GM19455 (cell line): ENCODE results near the gene ENDOG.
"Not testable (repeated sequence)": the region's sequence is repeated elsewhere in the genome, so short reads cannot be mapped to it uniquely, and the experiment has no call there.

Experiments
- ATAC-seq: cut with Tn5 transposase; IDR thresholded peaks from one replicate; pipeline ENCODE4 v1.9.1; 2021; ENCODE audit not compliant: unreplicated experiment

Gene ENDOG

DNA sequence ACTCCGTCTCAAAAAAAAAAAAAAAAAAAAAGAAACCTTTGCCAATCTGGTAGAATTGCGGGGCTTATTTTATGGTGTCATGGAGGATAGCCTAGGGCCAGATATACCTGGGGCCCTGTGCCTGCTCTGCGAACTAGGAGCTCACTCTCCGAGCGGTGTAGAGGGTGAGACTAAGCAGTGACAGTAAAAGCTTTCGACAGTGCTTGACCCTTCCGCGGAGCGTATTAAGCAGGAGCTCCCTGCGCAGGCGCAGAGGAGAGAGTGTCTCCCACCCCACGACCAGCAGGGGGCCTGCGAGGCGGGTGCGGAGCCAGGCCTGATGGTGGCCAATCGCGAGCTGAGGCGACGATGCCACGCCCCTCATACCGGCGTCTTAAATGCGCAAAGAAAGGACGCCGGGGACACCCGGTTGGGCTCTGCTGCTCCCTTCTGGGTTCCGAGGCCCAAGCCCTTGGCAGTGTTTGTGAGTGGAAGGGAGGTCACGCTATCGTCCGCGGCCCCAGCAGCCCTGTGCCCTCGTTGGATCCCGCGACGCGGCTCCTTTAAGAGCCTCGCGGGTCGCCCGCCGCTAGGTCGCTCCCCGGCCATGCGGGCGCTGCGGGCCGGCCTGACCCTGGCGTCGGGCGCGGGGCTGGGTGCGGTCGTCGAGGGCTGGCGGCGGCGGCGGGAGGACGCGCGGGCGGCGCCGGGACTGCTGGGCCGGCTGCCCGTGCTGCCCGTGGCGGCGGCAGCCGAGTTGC is at the start of gene ENDOG:
Gene ENDOG, plus strand, starts transcription at position 402 of the 740 bp plus-strand sequence. Its CDS starts 185 bp downstream, at position 587.
- ATAC-seq = peak; percentile 87

DNA sequence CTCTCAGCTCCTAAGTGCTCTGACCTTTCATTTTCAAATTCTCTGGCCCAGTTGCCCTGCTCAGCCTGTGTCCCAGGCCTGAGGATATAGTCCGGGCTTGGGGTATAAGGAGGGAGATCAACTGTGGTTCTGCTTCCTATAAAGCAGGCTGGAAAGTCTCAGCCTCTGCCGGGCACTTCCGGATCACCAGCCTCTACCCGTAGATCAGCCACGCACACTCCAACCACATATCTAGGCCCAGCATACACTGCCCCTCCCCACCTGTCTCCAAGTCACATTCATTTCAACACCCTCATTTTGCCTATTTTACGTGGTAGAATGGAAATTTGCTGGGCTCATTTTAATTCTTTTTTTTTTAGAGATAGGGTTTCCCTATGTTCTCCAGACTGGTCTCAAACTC is 49.7 kb upstream of the ENDOG start:
- ATAC-seq = no peak

DNA sequence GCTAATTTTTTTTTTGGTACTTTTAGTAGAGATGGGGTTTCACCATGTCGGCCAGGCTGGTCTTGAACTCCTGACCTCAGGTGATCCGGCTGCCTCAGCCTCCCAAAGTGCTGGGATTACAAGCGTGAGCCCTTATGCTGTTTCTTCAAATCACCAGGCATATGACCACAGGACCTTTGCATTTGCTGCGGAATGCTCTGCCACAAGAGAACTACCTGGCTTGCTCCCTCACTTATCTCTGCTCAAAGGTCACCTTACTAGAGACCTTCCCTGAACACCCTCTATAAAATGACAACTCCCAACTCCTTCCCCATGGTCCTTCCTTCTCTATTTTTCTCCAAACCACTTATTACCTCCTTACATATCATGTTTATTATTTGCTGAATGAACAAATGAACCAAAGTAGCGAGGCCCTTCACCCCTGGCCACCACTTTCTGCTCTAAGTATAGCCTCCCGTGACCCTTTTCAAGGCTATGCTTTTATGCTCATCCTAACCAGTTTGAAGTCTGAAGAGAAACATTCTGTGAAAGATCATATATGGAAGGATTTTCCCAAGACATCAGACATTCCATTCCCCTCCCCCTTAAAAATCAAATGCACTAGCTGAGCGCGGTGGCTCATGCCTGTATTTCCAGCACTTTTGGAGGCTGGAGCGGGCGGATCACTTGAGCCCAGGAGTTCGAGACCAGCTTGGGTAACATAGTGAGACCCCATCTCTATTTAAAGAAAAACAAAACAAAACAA is 47.8 kb upstream of the ENDOG start:
- no peak for ATAC-seq

DNA sequence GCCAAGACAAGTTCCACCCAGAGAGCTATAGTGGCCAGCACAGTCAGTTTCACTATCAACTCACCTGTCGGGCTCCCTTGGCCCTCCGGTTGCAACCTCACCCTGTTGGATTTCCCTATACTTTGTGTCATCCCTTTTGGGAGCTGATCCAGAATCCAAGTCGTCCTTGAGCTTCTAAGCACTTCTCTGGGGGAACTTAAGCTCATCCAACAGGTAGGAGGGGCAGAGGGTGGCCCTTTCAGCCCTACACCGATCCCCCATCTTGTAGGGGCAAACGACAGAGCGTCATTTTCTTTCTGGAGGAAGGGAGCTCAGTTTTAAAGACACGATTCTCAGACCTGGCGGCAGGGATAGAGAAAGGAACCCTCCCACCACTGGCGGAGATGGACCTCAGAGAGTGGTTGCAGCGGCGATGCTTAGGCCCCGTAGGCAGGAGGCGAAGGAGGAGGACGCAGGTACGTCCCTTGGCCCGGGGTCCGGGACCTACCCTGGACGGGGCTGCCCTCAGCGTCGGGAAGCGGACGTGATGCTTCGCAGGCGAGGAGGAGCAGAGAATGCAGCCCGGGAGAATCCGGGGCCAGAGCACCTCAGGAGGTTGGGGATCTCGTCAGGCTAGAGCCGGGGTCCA is 47.1 kb upstream of the ENDOG start:
- ATAC-seq = peak; percentile 37

DNA sequence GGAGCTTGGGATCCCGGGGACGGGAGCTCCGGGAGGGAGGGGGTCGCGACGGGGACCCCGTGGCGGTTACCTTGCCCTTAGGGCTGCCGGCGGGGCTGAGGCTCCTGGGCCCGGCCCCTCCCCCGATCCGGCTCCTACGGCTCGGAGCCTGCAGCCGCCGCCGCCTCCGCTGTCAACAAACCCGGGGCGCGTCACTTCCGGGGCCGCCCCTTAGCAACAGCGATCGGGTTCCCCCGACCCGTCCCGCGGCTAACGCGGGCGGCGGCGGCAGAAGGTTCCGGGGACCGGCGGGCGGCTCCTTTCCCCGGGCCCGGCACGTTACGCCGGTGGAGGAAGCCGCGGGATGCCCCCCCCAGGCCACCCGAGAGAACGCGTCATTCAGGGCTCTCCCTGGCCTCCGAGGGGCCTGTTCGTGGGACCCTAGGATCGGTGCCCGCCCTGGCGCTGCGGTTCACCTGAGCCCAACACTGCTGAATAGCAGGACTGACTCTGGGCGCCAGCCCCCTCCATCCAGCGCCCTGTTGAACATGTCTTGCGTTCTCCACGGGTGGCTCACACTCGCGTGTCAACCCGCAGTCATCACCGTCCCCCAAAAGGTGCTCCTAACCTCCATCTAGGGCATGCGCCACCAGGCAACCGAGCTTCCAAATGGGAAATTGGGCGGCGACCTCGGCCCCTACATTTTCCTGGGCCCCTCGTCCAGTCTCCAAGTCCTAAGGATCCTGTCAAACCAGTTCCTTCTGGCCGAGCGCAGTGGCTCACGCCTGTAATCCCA is 46.4 kb upstream of the ENDOG start, which contains the start of gene ZER1:
Gene ZER1, minus strand, starts transcription at position 183 of the 775 bp plus-strand sequence. CDS start 16,362 bp downstream, outside the sequence.
- ATAC-seq = peak; percentile 93

DNA sequence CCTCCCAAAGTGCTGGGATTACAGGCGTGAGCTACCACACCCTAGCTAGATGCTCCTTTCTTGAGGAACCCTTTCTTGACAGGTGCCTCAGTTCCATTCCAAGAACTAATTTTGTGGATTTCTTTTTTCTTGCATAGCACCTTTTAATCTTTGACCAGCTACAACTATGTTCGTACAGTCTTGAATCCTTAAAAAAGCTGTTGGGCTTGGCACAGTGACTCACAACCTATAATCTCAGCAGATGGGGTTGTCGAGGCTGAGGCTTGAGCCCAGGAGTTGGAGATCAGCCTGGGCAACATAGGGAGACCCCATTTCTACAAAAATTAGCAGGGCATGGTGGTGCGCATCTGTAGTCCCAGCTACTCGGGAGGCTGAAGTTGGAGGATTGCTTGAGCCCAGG is 45.3 kb upstream of the ENDOG start:
- ATAC-seq = no peak

DNA sequence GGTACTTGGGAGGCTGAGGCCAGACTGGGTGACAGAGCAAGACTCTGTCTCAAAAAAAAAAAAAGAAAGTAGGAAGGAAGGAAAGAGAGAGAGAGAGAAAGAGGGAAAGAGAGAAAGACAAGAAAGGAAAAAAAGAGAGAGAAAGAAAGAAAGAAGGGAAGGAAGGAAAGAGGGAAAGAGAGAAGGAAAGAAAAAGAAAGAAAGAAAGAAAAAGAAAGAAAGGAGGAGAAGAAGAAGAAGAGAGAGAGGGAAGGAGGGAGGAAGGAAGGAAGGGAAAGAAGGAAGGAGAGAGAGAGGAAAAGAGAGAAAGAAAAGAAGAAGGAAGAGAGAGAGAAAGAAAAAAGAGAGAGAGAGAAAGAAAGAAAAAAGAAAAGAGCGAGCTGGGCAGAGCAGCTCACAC is 43.5 kb upstream of the ENDOG start:
- no peak for ATAC-seq

DNA sequence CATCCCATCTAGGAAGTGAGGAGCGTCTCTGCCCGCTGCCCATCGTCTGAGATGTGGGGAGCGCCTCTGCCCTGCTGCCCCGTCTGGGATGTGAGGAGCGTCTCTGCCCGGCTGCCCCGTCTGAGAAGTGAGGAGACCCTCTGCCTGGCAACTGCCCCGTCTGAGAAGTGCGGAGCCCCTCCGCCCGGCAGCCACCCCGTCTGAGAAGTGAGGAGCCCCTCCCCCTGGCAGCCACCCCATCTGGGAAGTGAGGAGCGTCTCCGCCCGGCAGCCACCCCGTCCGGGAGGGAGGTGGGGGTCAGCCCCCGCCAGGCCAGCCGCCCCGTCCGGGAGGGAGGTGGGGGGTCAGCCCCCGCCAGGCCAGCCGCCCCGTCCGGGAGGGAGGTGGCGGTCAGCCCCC is 38.2 kb upstream of the ENDOG start:
- ATAC-seq = not testable (repeated sequence)

DNA sequence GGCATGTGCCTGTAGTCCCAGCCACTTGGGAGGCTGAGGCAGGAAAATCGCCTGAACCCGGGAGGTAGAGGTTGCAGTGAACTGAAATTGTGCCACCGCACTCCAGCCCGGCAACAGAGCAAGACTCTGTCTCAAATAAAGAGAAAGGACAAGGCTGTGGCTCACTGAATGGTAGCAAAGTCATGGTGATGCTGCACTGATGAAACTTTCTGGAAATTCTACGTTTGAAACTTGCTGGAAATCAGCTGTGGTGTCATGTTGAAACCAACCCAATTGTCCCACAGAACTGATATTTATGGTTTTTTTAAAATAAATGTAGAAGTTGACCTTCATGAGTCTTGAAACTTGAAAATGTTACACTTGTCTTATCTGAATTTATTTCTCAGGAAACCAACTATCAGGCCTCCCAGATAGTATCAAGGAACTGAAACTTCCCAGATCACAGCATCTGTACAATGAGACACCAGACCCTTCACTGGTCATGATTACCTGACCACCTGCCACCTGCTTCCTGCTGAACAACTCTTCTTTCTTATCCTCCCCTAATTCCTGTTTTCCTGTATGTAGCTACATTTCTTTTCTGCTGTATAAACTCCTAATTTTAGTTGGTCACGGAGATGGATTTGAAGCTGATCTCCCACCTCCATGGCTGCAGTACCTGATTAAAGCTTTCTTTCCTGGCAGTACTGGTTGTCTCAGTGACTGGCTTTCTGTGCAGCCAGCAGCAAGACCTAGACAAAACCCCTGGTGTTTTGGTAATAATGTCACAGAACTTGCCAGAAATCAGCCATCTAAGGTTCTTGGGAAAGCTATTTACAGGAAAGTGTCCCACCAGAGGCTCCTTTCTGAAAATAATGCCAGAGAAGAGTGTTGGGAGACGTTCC is 36.9 kb upstream of the ENDOG start:
- no peak for ATAC-seq

DNA sequence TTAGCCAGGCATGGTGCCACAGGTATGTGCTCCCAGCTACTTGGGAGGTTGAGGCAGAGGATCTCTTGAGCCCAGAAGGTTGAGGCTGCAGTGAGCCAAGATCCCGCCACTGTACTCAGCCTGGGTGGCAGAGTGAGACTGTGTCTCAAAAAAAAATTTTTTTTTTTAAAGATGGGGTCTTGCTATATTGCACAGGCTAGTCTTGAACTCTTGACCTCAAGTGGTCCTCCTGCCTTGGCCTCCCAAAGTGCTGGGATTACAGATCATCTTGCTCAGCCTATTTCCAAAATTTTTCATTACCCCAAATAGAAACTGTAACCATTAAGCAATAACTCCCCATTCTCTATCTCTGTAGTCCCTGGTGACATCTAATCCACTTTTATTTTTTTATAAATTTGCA is 35.6 kb upstream of the ENDOG start:
- ATAC-seq = no peak

DNA sequence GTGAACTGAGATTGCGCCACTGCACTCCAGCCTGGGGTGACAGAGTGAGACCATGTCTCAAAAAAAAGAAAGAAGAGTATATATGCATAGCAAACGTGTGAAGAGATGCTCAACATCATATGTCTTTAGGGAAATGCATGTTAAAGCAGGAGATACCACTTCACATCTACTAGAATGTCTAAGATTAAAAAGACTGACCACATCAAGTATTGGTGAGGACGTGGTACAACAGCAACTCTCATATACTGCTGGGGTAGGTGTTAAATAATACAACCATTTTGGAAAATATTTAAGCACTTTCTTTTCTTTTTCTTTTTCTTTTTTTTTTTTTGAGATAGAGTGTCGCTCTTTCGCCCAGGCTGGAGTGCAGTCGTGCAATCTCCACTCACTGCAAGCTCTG is 32.9 kb upstream of the ENDOG start:
- no peak for ATAC-seq

DNA sequence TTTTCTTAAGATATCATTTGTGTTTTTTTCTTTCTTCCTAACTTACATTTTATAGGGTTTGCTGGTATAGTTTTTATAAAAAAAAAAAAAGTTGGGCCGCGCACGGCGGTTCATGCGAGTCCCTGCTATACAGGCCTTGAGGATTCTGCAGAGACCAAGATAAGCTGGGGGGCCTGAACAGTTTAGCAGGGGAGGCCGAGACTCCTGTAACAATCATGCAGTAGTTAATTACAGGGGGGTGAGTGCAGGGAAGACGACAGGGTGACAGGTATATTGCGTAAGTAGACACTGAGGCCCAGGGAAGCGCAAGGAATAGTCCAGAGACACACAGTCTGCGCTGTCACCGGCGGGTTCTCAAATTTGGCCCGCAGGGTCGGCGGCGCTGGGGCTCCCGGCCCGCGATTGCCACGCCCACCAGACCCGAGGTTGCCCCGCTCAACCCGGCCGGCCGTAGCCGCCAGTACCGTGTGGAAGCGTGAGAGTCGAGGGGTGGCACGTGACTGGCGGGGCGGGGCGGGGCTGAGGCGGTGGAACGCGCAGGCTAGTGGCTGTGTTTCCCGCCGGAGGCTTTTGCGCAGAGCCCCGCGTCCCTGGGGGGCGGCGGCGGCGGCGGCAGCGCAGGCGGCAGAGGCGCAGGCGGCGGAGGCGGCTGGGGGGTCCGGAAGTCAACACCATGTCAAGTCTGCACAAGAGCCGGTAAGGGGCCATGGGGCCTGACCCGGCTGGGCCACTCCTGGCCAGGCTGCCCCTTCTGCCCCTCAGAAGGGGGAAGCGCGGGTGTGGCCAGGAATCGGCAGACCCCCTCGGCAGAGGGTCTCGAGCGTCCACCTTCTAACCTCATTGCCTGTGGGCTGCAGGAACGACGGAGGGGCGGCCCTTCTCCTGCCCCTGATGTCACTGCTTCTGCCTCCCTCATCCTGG is 31.4 kb upstream of the ENDOG start, which contains the start of gene TBC1D13:
Gene TBC1D13, plus strand, starts transcription at position 573 of the 921 bp plus-strand sequence. Its CDS starts 101 bp downstream, at position 674.
- ATAC-seq = peak; percentile 85

DNA sequence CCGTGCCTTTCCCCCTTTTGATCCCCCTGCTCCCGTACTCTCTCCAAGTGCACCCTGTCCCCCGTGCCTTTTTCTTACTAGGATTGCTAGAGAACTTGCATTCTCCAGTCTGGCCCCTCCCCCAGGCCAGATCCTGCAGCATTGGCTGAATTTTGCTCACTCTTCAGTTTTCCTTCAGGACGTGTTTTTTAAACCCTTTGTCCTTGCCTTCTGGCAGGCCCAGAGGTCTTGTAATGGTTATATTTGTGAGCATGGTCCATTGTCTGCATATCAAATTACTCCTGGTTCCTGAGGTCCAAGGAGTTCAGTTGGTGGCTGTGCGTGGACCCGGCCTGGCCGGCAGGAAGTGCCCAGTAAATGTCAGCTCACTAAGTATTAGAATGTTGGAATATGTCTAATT is 30.6 kb upstream of the ENDOG start:
- ATAC-seq = no peak

DNA sequence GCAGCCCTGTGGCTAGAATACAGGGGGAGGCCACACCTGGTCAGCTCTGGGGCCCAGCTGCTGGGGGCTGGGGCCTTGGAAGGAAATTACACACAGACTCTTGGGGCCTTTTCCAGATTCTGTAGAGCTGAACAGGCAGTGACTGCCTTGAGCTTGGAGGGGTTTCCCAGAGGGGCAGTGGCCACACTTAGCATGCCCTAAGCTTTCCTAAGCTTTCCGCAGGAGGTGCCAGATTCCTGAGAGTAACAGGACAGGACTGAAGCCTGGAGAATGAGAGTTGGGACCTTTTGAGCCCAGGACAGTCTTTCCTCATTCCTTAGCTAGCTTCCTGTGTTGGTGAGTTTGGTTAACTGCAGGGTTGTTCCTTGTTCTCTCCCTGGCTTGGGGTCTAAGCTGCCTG is 29.9 kb upstream of the ENDOG start:
- no peak for ATAC-seq

DNA sequence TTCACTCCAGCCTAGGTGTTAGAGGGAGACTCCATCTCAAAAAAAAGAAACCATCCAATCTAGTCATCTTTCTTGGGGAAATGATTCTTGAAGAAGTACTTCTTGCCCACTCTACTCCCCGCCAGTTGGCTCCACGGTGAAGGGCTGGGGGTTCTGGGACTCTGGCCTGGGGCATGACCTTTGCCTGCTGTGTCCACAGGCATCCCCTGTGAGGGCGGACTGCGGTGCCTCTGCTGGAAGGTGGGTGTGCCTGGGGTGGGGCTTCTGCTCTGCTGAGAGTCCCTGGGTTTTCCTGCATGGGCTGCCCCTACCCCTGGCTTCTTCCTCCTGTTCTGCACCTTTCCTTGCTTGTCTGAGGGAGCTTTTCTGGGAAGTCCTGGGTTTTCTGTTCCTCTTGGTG is 27.8 kb upstream of the ENDOG start:
- no peak for ATAC-seq

DNA sequence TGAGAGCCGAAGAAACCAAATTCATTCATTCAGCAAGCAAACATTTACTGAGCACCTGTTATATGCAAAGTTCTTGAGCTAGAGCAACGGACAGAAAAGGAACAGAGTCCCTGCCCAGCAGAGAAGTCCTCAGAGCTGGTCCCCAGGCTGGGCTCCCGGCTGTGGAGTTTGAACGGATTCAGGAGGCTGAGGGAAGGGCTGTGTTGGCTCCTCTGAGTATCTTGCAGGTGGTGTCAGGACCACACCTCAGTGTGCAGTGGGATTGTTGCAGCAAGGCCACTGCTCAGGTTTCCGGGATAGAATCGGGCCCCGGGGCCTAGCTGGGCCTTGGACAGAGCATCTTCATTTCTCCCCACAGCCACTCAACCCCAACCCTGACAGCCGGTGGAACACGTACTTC is 26.2 kb upstream of the ENDOG start:
- no peak for ATAC-seq

DNA sequence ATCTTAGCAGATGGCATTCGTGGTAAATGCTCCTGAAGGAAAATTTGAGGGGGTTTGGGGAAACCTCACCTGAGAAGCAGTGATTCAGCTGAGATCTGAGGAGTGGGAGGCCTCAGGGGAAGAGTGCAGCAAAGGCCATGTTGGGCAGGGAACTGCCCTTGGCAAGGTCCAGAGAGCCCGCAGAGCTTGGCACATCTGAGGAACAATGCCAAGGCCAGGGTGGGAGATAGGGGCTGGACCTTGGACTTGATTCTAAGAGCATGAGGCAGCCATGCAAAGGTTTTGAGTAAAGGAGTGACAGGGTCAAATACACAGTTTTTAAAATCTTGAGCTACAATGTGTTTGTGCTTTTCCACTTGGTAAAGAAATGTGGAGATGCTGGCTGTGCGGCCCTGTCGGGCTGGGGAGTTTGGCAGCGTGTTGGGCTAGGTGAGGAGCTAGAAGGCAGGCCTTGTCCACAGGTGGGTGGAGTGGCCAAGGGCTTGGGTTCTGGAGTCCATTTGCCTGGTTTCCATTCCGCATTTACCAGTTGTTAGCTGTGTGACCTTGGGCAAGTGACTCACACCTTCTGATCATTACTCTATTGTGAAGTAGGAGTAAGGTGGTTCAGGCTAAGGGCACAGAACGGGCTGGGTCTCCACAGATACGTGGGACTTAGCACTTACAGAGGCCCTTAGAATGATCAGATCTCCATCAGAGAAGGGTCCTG is 25.2 kb upstream of the ENDOG start:
- no peak for ATAC-seq

DNA sequence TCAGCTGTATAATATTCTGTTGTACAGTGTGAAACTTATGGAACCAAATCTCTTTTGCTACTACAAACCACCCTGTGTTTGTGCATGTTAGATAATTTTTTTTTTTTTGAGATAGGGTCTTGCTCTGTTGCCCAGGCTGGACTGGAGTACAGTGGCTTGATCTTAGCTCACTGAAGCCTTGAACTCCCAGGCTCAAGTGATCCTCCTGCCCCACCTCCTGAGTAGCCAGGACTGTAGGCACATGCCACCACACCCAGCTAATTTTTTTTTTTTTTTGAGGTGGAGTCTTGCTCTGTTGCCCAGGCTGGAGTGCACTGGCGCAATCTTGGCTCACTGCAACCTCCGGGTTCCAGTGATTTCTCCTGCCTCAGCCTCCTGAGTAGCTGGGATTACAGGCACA is 23.3 kb upstream of the ENDOG start:
- not testable (repeated sequence) for ATAC-seq
